ENCODE measurements around the gene CARM1.
"Not testable (repeated sequence)": the region's sequence is repeated elsewhere in the genome, so short reads cannot be mapped to it uniquely, and the experiment has no call there.

The CARM1 gene

GRCh38 chr19:10870955-10871603 is at the start of gene CARM1:
CARM1 (plus strand) TSS chr19:10871553; CDS start chr19:10871703, 150 bp downstream.
- peak; percentile 98 for DNase-seq

GRCh38 chr19:10823690-10824089 is 47.7 kb upstream of the CARM1 start:
- DNase-seq: no peak

GRCh38 chr19:10826231-10826630 is 45.1 kb upstream of the CARM1 start:
- no peak for DNase-seq

- DNase-seq: no peak
Observed at GRCh38 chr19:10826846-10827245, 44.5 kb upstream of the CARM1 start.

- no peak for DNase-seq
Observed at GRCh38 chr19:10828981-10829821, 42.2 kb upstream of the CARM1 start.

GRCh38 chr19:10829967-10830366 is 41.4 kb upstream of the CARM1 start:
- DNase-seq: no peak

GRCh38 chr19:10830370-10830769 is 41.0 kb upstream of the CARM1 start:
- no peak for DNase-seq

- DNase-seq: no peak
Observed at GRCh38 chr19:10830931-10831779, 40.2 kb upstream of the CARM1 start.

- DNase-seq: no peak
Observed at GRCh38 chr19:10831987-10832938, 39.1 kb upstream of the CARM1 start.

- no peak for DNase-seq
Observed at GRCh38 chr19:10832939-10833296, 38.4 kb upstream of the CARM1 start.

GRCh38 chr19:10835089-10835753 is 36.1 kb upstream of the CARM1 start:
- no peak for DNase-seq

GRCh38 chr19:10835754-10836478 is 35.4 kb upstream of the CARM1 start, which contains the start of gene TMED1:
TMED1 (minus strand) TSS chr19:10836212; CDS start chr19:10836191, 21 bp downstream.
- peak; percentile 99 for DNase-seq

- peak; percentile 90 for DNase-seq
Observed at GRCh38 chr19:10836479-10837330, 34.6 kb upstream of the CARM1 start.

- not testable (repeated sequence) for DNase-seq
Observed at GRCh38 chr19:10837649-10838048, 33.7 kb upstream of the CARM1 start.

GRCh38 chr19:10838377-10838776 is 33.0 kb upstream of the CARM1 start:
- no peak for DNase-seq

GRCh38 chr19:10839114-10840050 is 32.0 kb upstream of the CARM1 start:
- DNase-seq: no peak

GRCh38 chr19:10842788-10843187 is 28.6 kb upstream of the CARM1 start:
- DNase-seq: no peak

GRCh38 chr19:10846500-10847202 is 24.7 kb upstream of the CARM1 start:
- no peak for DNase-seq
